Daoy (cell line): ENCODE data around the gene POMZP3. TPM values are rescaled to one million over a fixed set of nuclear protein-coding genes. Genes with fewer than 3 reads are reported as not detected.
"Not testable (repeated sequence)": the region's sequence is repeated elsewhere in the genome, so short reads cannot be mapped to it uniquely, and the experiment has no call there.

Experiments
- DNase-seq: peaks from one replicate; pipeline ENCODE4 v3.0.0-alpha.2; 2015; ENCODE audit warnings: low read depth
- total RNA-seq: library from RNA; depleted of rRNA; stranded (reverse); fragments of >200 nt; shearing (Covaris generic); gene quantifications from 2 replicates; pipeline ENCODE4 v1.2.3, GENCODE V29; 2014; rRNA removed

Gene POMZP3
- total RNA-seq = 2.9 and 4.4 TPM in 2 replicates

- DNase-seq = peak; percentile 25
These were observed at the start of gene POMZP3 for GRCh38 chr7:76626989-76627642. Gene POMZP3 (minus strand): TSS chr7:76627279. CDS start chr7:76626064, 1,215 bp downstream.

GRCh38 chr7:76675783-76676182, 48.7 kb upstream of the POMZP3 start:
- not testable (repeated sequence) for DNase-seq

DNA sequence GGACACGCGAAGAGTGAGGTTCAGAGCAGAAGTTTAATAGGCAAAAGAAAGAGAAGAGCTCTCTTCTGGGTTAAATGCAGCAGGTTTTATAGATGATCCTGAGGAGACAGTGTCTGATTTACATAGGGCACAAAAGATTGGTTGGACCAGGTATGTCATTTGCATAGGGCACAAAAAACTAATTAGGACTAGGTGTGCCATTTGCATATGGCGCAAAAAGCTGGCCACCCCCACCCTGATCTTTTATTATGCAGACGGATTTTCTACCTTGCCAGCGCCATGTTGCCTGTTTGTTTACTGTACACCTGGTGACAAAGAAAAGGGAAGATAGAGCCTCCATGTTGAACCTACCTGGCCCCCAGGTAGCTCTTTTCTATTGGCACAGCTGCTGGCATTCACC, 46.3 kb upstream of the POMZP3 start:
- not testable (repeated sequence) for DNase-seq

- not testable (repeated sequence) for DNase-seq
These were observed 32.1 kb upstream of the POMZP3 start for GRCh38 chr7:76659212-76659611.

DNA sequence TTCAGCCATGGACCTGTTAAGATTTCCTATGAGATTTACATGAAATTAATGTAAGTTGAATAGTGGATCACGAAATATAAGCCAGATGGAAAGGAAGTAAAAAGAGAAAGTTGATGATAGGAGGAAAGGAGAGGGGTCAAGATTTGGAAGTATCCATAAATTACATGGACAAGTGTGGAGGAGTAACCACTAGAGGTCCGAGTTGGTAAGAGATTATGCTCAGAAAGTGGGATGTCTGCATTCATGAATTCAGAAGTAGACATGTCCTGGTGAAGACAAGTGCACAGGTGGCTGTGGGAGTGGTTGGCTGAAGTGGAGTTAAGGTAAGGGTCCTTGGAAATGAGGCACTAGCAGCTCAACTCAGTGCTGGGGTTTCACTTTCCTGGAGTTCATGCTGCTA, 29.3 kb upstream of the POMZP3 start:
- DNase-seq = not testable (repeated sequence)

DNA sequence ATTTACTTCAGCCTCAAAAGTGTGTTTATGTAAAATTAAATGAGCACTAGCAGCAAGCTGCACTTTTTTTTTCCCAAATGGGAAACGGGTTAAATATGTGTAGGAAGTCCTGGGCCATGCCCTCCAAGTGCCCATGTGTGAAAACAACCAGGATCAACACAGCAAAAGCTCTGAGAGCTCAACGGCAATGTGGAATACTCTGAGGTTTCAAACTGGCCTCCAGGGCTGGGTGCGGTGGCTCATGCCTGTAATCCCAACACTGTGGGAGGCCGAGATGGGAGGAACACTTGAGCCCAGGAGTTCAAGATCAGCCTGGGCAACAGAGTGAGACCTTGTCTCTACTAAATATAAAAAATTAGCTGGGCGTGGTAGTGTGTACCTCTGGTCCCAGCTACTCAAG, 15.5 kb upstream of the POMZP3 start:
- not testable (repeated sequence) for DNase-seq

GRCh38 chr7:76637061-76637691, 10.1 kb upstream of the POMZP3 start:
- DNase-seq = not testable (repeated sequence)

DNA sequence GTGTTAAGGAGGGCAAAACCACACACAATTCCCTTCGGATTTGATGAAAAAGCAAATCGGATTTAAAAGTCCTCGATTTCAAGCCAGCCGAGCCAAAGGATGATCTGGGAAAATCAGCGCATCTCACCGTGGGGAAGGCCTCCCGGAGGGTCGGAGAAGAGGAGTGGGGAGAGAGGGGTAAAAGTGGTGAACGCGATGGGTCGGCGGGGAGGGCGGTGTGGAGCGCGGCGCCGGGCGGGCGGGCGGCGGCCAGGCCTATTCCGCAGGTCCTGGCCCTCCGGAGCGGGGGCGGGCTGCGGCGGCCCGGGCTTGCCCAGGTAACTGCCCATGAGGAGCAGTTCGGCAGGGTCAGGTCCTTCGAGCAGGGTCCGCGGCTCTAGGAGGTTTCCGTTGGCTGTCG, 498 bp downstream of the POMZP3 start:
- DNase-seq = peak; percentile 18

DNA sequence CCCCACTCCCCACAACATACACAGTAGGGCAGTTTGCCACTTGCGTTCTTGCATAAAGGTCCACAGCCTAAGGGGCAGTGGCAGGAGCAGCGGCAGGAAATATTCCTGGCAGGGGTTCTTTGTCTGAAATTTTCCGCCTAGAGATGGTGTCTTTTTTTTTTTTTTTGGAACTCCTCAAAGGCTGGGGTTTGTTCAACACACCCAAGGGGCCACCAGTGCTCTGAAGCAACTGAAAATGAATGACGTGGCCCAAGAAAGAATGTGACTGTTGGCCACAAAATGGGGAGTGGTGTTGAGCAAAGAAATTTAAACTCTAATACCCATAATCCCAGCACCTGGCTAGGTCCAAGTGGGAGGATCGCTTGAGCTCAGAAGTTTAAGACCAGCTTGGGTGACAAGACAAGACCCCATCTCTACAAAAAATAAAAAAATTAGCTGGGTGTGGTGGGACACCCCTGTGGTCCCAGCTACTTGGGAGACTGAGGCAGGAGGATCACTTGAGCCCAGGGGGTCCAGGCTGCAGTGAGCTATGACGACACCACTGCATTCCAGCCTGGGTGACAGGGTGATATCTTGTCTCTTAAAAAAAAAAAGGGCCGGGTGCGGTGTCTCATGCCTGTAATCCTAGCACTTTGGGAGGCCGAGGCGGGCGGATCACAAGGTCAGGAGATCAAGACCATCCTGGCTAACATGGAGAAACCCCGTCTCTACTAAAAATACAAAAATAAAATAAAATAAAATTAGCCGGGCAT, 7.5 kb downstream of the POMZP3 start:
- not testable (repeated sequence) for DNase-seq

- peak; percentile 54 for DNase-seq
These were observed 13.3 kb downstream of the POMZP3 start for GRCh38 chr7:76613783-76614182.

- not testable (repeated sequence) for DNase-seq
These were observed 14.8 kb downstream of the POMZP3 start for GRCh38 chr7:76612232-76612631.

DNA sequence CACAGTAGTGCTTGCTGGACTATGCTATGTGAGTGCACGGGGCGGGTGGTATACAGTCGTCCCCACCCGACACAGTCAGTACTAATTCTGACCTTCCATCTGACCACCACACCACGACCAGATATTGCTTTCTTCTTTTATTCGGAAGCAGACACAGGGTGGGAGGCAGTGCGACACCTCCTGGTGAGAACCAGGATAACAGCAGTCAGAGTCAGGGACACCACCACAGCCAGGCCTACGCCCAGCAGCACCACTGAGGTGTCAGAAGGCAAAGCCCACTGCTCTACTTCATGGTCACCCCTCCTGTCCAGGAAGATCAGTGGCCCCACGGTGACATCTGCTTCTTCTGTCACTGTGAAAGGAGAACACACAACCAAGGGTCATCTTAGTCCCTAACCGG, 17.2 kb downstream of the POMZP3 start:
- not testable (repeated sequence) for DNase-seq

- not testable (repeated sequence) for DNase-seq
These were observed 18.6 kb downstream of the POMZP3 start for GRCh38 chr7:76608469-76608868.

GRCh38 chr7:76606027-76606426, 21.1 kb downstream of the POMZP3 start:
- peak; percentile 87 for DNase-seq

DNA sequence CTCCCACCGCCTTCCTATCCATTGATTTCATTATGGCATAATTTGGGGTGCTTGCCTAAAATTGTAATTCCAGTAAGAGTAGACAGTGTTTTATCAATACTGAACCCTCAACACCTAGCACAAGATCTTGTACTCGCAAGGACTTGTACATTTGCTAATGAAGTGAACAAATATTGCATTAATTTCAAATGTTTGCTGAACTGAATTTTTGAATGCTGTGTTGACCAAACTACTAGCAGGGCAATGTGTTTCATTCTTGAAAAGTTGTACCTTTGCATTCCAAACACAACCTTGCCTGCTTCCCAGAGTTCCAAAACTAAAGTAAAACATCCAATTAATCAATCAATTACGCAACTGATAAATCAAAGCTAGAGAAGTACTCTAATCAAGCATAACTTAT, 26.4 kb downstream of the POMZP3 start:
- DNase-seq = not testable (repeated sequence)

GRCh38 chr7:76600116-76600482, 27.0 kb downstream of the POMZP3 start:
- DNase-seq = not testable (repeated sequence)

DNA sequence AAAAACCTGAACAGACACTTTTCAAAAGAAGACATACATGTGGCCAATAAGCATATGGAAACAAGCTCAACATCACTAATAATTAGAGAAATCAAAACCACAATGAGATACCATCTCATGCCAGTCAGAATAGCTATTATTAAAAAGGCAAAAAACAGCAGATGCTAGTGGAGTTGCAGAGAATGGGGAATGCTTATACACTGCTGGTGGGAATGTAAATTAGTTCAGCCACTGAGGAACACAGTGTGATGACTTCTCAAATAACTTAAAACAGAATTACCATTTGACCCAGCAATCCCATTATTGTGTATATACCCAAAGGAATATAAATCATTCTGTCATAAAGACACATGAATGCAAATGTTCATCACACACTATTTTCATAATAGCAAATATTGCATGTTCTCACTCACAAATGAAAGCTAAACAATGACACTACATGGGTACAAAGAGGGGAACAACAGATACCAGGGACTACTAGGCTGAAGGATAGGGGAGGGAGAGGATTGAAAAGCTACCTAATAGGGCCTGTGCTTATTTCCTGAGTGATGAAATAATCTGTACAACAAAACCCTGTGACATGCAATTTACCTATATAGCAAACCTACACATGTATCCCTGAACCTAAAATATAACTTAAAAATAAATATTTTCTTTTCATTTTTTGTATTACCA, 28.4 kb downstream of the POMZP3 start:
- DNase-seq = not testable (repeated sequence)

DNA sequence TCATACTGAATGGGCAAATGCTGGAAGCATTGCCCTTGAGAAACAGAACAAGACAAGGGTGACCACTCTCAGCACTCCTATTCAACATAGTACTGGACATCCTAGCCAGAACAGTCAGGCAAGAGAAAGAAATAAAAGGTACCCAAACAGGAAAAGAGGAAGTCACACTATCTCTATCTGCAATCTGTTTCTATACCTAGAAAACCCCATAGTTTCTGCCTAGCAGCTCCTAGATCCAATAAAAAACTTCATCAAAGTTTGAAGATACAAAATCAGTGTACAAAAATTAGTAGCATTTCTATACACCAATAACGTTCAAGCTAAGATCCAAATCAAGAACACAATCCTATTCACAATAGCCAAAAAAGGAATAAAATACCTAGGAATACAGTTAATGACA, 29.8 kb downstream of the POMZP3 start:
- DNase-seq = not testable (repeated sequence)

DNA sequence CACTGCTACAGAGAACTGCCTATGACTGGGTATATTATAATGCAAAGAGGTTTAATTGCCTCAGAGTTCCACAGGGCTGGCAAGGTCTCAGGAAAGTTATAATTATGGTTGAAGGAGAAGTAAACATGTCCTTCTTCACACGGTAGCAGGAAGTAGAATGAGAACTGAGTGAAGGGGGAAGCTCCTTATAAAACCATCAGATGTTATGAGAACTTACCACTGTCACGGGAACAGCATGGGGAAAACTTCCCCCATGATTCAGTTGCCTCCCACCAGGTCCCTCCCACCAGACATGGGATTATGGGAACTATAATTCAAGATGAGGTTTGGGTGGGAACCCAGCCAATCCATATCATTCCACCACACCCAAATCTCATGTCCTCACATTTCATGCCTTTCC, 34.4 kb downstream of the POMZP3 start:
- DNase-seq = not testable (repeated sequence)

GRCh38 chr7:76591602-76592304, 35.3 kb downstream of the POMZP3 start:
- DNase-seq = not testable (repeated sequence)

- not testable (repeated sequence) for DNase-seq
These were observed 36.0 kb downstream of the POMZP3 start for GRCh38 chr7:76591033-76591432.
